HG03378 (cell line): ENCODE results near the gene SHMT1.
"Not testable (repeated sequence)": the region's sequence is repeated elsewhere in the genome, so short reads cannot be mapped to it uniquely, and the experiment has no call there.

Experiments
- ATAC-seq: cut with Tn5 transposase; IDR thresholded peaks from one replicate; pipeline ENCODE4 v1.9.1; 2021; ENCODE audit warnings: mild to moderate bottlenecking, moderate library complexity; ENCODE audit not compliant: unreplicated experiment

The SHMT1 gene

GRCh38 chr17:18363101-18364049, at the start of gene SHMT1:
Gene SHMT1, minus strand, starts transcription at chr17:18363550. Its CDS starts 7,569 bp downstream, at chr17:18355981.
- peak; percentile 80 for ATAC-seq

DNA sequence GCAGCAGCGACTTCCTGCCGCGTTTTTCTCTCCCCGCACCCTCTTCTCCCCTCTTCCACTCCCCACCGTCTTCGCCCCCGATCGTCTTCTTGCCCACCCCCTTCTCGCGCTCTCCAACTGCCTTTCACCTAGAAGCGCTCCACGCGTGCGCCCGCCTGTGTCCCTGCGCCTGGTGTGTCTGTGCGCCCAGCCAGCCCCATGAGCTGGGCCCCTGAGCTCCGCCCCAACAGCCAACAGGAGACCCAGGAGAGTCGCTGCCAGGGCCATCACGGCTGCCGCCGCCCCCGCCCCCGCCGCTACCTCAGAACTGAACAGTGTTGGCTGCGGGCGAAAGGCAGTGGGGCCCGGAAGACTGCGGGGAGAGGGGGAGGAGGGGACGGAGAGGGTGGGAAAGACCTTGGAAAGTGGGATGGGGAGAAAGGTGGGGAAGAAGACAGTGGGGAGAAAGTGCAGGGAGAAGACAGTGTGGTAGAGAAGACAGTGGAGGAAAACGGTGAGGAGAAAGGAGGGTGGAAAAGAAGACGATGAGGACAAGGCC, 48.7 kb upstream of the SHMT1 start:
- ATAC-seq: peak; percentile 65

DNA sequence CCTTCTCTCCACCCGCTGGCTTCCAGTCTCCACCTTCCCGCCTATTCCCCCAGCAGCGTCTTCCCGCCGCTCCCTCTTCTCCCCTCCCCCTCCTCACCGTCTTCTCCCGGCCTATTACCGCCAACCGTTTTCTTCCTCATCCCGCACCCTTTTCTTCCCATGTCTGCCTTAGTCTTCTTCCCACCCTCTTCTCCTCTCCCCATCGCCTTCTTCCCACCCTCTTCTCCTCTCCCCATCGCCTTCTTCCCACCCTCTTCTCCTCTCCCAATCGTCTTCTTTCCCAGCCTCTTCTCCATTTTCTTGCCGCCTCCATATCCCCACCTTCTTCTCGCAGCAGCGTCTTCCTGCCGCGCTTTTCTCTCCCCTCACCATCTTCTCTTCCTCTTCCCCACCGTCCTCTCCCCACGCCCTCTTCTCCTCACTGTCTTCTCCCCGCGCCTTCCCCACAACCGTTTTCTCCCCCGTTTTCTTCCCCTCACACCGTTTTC, 48.1 kb upstream of the SHMT1 start:
- not testable (repeated sequence) for ATAC-seq

DNA sequence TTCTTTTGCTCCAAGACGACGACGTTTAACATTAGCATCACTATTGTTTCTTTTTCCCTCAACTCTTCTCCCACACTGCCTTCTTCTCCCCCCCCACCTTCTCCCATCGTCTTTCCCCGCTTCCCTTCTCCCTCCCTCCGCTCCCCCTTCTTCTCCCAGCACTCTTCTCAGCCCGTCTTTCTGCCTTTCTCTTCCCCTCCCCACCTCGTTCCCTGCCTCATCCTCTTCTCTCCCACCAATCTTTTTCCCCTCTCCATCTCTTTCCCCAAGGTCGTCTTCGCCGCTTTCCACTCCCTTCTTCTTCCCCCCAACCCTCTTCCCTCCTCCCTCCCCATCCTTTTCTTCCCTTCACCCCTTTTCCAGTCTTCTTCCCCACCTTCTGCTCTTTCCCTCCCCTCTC, 47.4 kb upstream of the SHMT1 start:
- not testable (repeated sequence) for ATAC-seq

DNA sequence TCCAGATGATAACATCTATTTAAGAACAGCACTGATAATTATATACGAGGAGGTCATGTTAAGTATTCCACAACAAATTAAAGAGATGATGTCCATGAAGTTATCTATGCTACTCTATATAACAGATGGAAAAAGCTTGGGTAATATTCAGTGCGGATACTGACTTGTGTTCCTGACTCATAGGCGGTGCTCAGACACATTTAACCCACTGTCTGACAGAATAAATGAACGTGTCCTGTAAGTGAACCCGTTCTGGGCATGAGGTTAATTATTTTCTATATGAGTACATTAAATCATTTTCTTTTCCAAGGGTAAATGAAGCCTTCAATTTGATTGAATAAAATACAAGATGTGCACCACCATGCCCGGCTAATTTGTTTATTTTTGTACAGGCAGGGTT, 46.0 kb upstream of the SHMT1 start:
- not testable (repeated sequence) for ATAC-seq

- not testable (repeated sequence) for ATAC-seq
Observed at GRCh38 chr17:18408906-18409305, 45.6 kb upstream of the SHMT1 start.

- ATAC-seq: peak; percentile 63
Observed at GRCh38 chr17:18403604-18404003, 40.3 kb upstream of the SHMT1 start.

- peak; percentile 12 for ATAC-seq
Observed at GRCh38 chr17:18403166-18403565, 39.8 kb upstream of the SHMT1 start.

DNA sequence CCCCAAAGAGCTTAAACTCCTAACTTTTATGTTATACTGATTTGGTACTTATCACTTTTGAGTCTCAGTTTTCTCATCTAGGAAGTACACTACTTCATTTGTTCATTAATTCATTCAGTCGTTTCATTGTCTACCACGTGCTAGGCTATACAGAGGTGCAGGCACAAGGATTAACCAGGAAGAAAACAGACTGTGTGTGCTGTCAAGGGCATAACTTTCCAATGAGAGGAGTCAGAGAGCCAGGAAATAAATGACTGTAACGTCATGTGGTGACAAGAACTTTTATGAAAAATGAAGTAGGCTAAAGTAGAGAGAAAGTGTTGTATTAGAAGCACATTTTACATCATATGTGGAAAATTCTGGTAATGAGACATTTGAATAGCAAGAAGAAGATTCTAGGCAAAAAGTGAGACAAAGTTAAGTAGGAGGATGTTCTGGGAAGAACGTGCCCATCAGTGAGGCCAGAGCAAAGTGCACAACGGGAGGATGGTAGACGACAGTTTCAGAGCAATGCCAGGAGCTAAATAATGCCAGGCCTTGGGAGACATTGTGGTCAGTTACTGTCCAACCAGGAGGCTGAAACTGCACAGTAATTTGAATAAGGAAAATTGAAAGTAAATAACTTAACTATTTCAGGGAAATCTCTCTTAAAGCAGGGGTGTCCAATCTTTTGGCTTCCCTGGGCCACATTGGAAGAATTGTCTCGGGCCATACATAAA, 38.7 kb upstream of the SHMT1 start:
- not testable (repeated sequence) for ATAC-seq

GRCh38 chr17:18388728-18389127, 25.4 kb upstream of the SHMT1 start:
- ATAC-seq: not testable (repeated sequence)

DNA sequence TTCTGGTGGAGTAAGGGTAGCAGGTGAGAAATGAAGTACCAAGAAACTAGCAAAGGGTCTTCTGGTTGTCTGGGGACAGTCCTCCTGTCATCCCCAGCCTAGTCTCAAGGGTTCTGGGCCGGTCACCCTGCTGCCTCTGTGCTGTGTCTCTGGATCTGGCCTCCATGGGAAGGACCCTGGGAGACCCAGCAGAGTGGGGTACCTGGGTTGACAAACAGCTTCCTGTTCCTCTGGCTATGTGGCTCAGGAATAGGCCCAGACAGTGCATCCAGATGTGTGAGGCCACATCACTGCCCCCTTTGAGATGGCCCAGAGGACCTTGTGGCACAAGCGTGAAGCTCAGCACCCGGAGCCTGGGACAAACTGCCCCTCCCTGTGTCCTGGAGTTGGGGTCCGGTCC, 24.9 kb upstream of the SHMT1 start:
- not testable (repeated sequence) for ATAC-seq

- not testable (repeated sequence) for ATAC-seq
Observed at GRCh38 chr17:18387583-18387982, 24.2 kb upstream of the SHMT1 start.

DNA sequence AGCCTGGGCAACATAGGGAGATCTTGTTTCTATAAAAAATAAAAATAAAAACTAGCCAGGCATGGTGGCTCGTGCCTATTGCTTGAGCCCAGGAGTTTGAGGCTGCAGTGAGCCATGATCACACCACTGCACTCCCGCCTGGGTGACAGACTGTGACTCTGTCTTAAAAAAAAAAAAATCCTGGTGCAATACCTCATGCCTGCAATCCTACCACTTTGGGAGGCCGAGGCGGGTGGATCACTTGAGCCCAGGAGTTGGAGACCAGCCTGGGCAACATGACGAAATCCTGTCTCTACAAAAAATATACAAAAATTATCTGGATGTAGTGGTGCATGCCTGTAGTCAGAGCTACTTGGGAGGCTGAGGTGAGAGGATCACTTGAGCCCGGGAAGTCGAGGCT, 20.9 kb upstream of the SHMT1 start:
- ATAC-seq: not testable (repeated sequence)

DNA sequence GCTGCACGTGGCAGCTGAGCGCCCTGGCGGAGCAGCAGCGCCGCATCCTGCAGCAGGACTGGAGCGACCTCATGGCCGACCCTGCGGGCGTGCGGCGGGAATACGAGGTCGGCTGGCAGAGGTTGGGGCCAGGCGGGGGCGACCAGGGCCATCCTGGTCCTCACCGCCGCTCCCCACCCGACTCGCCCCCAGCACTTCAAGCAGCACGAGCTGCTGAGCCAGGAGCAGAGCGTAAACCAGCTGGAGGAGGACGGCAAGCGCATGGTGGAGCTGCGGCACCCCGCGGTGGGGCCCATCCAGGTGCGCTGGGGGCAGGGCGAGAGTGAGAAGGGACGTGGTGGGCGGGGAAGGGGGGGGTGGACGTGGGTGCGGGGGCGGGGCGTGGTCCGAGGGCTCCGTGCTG, 19.7 kb upstream of the SHMT1 start:
- not testable (repeated sequence) for ATAC-seq

DNA sequence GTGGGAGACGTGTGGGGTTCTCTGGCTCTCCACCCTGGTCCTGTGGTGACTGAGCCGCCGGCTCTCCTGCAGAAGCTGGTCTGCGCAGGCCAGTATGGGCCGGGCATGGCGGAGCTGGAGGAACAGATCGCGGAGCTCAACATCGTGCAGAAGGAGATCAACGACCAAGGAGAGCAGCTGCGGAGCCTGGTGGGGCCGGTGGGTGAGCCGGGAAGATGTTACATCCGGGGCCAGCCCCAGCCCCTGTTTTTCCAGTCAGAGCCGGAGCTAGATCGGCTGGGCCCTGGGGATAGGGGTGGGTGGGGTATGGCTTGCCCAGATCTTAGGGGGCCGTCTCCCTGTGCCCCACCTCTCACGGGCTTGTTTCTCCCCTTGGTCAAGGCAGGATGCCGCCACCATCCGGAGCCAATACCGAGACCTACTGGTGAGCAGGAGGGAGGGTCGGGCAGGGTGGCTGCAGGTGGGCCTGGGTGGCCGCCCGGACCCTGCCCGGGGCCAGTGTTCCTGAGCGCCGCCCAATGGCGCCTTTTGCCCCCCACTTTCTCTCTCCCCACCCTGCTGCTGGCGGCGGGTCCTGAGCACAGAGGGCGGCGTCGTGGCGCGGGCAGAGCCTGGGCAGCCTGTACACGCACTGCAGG, 19.2 kb upstream of the SHMT1 start:
- no peak for ATAC-seq

DNA sequence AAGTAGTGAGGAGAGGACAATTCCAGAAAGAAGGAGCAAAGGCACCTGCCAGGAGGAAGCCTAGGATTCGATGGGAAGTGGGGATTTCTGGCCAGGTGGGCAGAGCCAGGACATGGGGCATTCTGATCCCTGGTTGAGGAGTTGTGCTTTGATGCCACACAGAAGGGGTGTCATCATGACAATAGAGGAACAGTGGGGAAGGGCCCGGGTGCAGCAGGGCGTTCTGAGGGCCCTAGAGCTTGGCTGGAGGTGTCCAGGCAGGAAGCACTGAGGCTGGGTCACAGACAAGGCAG, 18.5 kb upstream of the SHMT1 start:
- no peak for ATAC-seq

GRCh38 chr17:18381158-18381952, 18.0 kb upstream of the SHMT1 start:
- ATAC-seq: no peak

GRCh38 chr17:18380471-18381157, 17.3 kb upstream of the SHMT1 start:
- ATAC-seq: no peak

DNA sequence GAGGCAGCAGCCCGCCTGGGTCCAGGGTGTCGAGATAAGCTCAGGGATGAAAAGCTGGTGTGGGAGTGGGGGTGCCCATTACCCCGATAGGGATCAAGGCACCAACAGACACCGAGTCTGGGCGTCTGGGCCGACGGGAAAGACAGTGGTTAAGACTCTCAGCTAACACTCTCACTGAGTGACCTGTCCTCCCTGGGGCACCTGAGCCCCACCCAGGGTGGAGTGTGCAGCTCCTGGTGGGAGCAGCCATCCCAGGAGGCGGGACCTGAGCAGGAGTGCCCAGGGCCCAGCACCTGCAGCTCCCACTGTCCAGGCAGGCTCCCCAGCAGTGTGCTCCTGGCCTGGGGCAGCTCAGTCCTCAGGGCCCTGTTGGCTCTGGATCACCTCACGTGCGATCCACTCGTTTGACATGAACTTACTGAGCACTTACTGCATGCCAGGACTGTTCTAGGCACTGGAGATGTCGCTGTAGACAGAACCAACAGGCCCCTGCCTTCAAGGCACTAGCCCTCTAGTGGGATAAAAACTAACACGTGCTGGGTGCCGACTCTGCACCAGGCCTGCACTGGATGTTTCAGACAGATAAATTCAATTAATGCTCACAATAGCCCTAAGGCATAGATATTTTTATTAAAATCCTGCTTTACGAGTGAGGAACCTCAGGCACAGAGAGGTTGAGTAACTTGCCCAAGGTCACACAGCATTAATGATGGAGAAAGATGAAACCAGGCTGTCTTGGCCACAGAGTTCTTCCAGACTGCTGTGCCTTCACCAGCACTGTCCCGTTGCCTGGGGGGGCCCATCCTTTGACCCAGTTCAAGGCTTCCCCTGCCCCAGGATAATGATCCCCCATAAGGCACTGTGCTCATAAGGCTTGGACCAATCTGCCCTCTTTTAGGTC, 16.1 kb upstream of the SHMT1 start:
- no peak for ATAC-seq
